ENCODE measurements around the gene ATP6V1C2.

The ATP6V1C2 gene

GRCh38 chr2:10733980-10734379 lies 12.6 kb downstream of the ATP6V1C2 start:
- no peak overlapping the region for H3K4me2 ChIP-seq (ENCODE audit: low read depth, low read length)
- TF ChIP-seq CTCF (IDR thresholded peaks at IDR 0.05; ENCODE audit: low read length) (no peak), EZH2 (optimal IDR thresholded peaks at IDR 0.05; ENCODE audit: low read depth, low read length) (no peak), EZH2phosphoT487 (IDR thresholded peaks at IDR 0.05; ENCODE audit: low read length) (no peak)
- no peaks in the 10 kb centered on the region for H4K20me1 ChIP-seq (ENCODE audit: insufficient read depth, low read length)
- no peak overlapping the region for H3K9ac ChIP-seq (ENCODE audit: low read length)
- no peaks in the 10 kb centered on the region for H3K79me2 ChIP-seq (ENCODE audit: low read length)
- H3K4me3 ChIP-seq (ENCODE audit: low read length), result no peak overlapping the region
- H3K36me3 ChIP-seq (replicated peaks; ENCODE audit: insufficient read depth, low read length), result no peaks in the 10 kb centered on the region
- no peak overlapping the region for H3K27ac ChIP-seq (ENCODE audit: low read length)
- H3K9me2 ChIP-seq (replicated peaks; ENCODE audit: insufficient read depth, low read length), result no peaks in the 10 kb centered on the region
- H3F3A ChIP-seq (ENCODE audit: insufficient read depth, low read length), result no peaks in the 10 kb centered on the region
- no peak for DNase-seq
- H2AFZ ChIP-seq (ENCODE audit: low read length), result no peak overlapping the region
- no peaks in the 10 kb centered on the region for H3K9me3 ChIP-seq (replicated peaks; ENCODE audit: insufficient read depth, low read length)
- H3K27me3 ChIP-seq (replicated peaks; ENCODE audit: insufficient read depth, low read length), result no peaks in the 10 kb centered on the region
- no peaks in the 10 kb centered on the region for H3K4me1 ChIP-seq (ENCODE audit: low read length)

- Histone ChIP-seq H3K27me3 (replicated peaks; ENCODE audit: insufficient read depth, low read length) (no peaks in the 10 kb centered on the region), H3K27ac (ENCODE audit: low read length) (no peak overlapping the region), H3K9me3 (replicated peaks; ENCODE audit: insufficient read depth, low read length) (no peaks in the 10 kb centered on the region), H3K4me1 (ENCODE audit: low read length) (no peaks in the 10 kb centered on the region), H3K9ac (ENCODE audit: low read length) (no peak overlapping the region), H3K9me2 (replicated peaks; ENCODE audit: insufficient read depth, low read length) (no peaks in the 10 kb centered on the region), H3K36me3 (replicated peaks; ENCODE audit: insufficient read depth, low read length) (no peaks in the 10 kb centered on the region), H3F3A (ENCODE audit: insufficient read depth, low read length) (no peaks in the 10 kb centered on the region), H4K20me1 (ENCODE audit: insufficient read depth, low read length) (no peaks in the 10 kb centered on the region), H3K4me3 (ENCODE audit: low read length) (no peak overlapping the region), H2AFZ (ENCODE audit: low read length) (no peak overlapping the region), H3K79me2 (ENCODE audit: low read length) (no peaks in the 10 kb centered on the region), H3K4me2 (ENCODE audit: low read depth, low read length) (no peak overlapping the region)
- TF ChIP-seq CTCF (IDR thresholded peaks at IDR 0.05; ENCODE audit: low read length), result no peak
- TF ChIP-seq EZH2 (optimal IDR thresholded peaks at IDR 0.05; ENCODE audit: low read depth, low read length), result no peak
- no peak for TF ChIP-seq EZH2phosphoT487 (IDR thresholded peaks at IDR 0.05; ENCODE audit: low read length)
- DNase-seq, result no peak
These were observed 16.8 kb downstream of the ATP6V1C2 start for GRCh38 chr2:10738192-10738591.

- no peak overlapping the region for H3K9ac ChIP-seq (ENCODE audit: low read length)
- H3K4me2 ChIP-seq (ENCODE audit: low read depth, low read length), result no peak overlapping the region
- no peaks in the 10 kb centered on the region for H3K9me3 ChIP-seq (replicated peaks; ENCODE audit: insufficient read depth, low read length)
- H3K27ac ChIP-seq (ENCODE audit: low read length), result no peak overlapping the region
- no peaks in the 10 kb centered on the region for H3K4me1 ChIP-seq (ENCODE audit: low read length)
- H4K20me1 ChIP-seq (ENCODE audit: insufficient read depth, low read length), result no peaks in the 10 kb centered on the region
- DNase-seq, result no peak
- no peak overlapping the region for H2AFZ ChIP-seq (ENCODE audit: low read length)
- H3F3A ChIP-seq (ENCODE audit: insufficient read depth, low read length), result no peaks in the 10 kb centered on the region
- no peaks in the 10 kb centered on the region for H3K79me2 ChIP-seq (ENCODE audit: low read length)
- no peaks in the 10 kb centered on the region for H3K27me3 ChIP-seq (replicated peaks; ENCODE audit: insufficient read depth, low read length)
- no peaks in the 10 kb centered on the region for H3K36me3 ChIP-seq (replicated peaks; ENCODE audit: insufficient read depth, low read length)
- H3K4me3 ChIP-seq (ENCODE audit: low read length), result no peak overlapping the region
- TF ChIP-seq EZH2 (optimal IDR thresholded peaks at IDR 0.05; ENCODE audit: low read depth, low read length) (no peak), CTCF (IDR thresholded peaks at IDR 0.05; ENCODE audit: low read length) (no peak), EZH2phosphoT487 (IDR thresholded peaks at IDR 0.05; ENCODE audit: low read length) (no peak)
- no peaks in the 10 kb centered on the region for H3K9me2 ChIP-seq (replicated peaks; ENCODE audit: insufficient read depth, low read length)
These were observed 18.8 kb downstream of the ATP6V1C2 start for GRCh38 chr2:10740226-10740625.

Data from MM.1S (cell line).